GM10248 (cell line): Measurements from ENCODE around the gene SMURF1.

ENCODE experiments used
- CTCF ChIA-PET: fragments of 300-600 bp; sonication (Branson Sonifier 250); formaldehyde crosslinking; extraction: SDS; loops from one replicate; lab custom pipeline; 2021; ENCODE audit warnings: antibody characterized with exemption; lab: Yijun Ruan, JAX
- POLR2A ChIA-PET: fragments of 350-650 bp; sonication (Branson Sonifier 250); formaldehyde crosslinking; extraction: SDS; loops from one replicate; lab custom pipeline; 2020; ENCODE audit warnings: antibody characterized with exemption; lab: Yijun Ruan, JAX
- DNase-seq: peaks from one replicate; pipeline ENCODE4 v3.0.0; 2012; ENCODE audit errors: extremely low spot score
- CTCF ChIP-seq: IDR thresholded peaks from 2 replicates; pipeline ENCODE4 v1.5.1; 2012; ENCODE audit warnings: mild to moderate bottlenecking, low read depth; ENCODE audit errors: extremely low read depth, missing control alignments, control extremely low read depth

Gene SMURF1

GRCh38 chr7:99124751-99125504, 19.0 kb downstream of the SMURF1 start:
- POLR2A ChIA-PET, result no interaction called here
- DNase-seq, result no peak
- TF ChIP-seq CTCF, result no peak
- CTCF ChIA-PET, result interaction anchor here (0.7 to 1.8 kb wide), 2 partner anchors 10 to 86 kb away, joined by 3 to 5 read pairs; no protein-coding TSS in a partner anchor

- no peak for TF ChIP-seq CTCF
- no peak for DNase-seq
- ChIA-PET POLR2A (no interaction called here), CTCF (interaction anchor here (0.7 to 1.8 kb wide), 2 partner anchors 10 to 85 kb away, joined by 3 to 5 read pairs; no protein-coding TSS in a partner anchor)
These were observed 19.7 kb downstream of the SMURF1 start for GRCh38 chr7:99124236-99124635.

- no peak for TF ChIP-seq CTCF
- DNase-seq, result no peak
- ChIA-PET POLR2A (no interaction called here), CTCF (interaction anchor here (1.8 kb wide), 1 partner anchor 11 kb away, joined by 5 read pairs; no protein-coding TSS in a partner anchor)
These were observed 20.3 kb downstream of the SMURF1 start for GRCh38 chr7:99123571-99124033.

GRCh38 chr7:99122762-99123161, 21.1 kb downstream of the SMURF1 start:
- TF ChIP-seq CTCF, result no peak
- ChIA-PET CTCF (interaction anchor here (1.8 kb wide), 1 partner anchor 12 kb away, joined by 5 read pairs; no protein-coding TSS in a partner anchor), POLR2A (no interaction called here)
- DNase-seq, result no peak

GRCh38 chr7:99121496-99122021, 22.3 kb downstream of the SMURF1 start:
- TF ChIP-seq CTCF, result no peak
- DNase-seq, result no peak
- CTCF ChIA-PET, result interaction anchor here (0.9 to 1.9 kb wide), 4 partner anchors 8 to 15 kb away, joined by 3 to 8 read pairs (median 5); no protein-coding TSS in a partner anchor
- POLR2A ChIA-PET, result no interaction called here

GRCh38 chr7:99120916-99121315, 23.0 kb downstream of the SMURF1 start:
- DNase-seq, result no peak
- ChIA-PET CTCF (interaction anchor here (0.8 to 1.9 kb wide), 4 partner anchors 9 to 21 kb away, joined by 3 to 8 read pairs (median 5); no protein-coding TSS in a partner anchor), POLR2A (no interaction called here)
- TF ChIP-seq CTCF, result no peak
